ENCODE results near the gene CLDN14. TPM values are rescaled to one million over a fixed set of nuclear protein-coding genes. Genes with fewer than 3 reads are reported as not detected.

CLDN14 gene
- total RNA-seq, 1 experiment from 2014 or later = 8.9 TPM

- H4K20me1 ChIP-seq (ENCODE audit: low read length) = no peaks in the 10 kb centered on the region
- H3K36me3 ChIP-seq (ENCODE audit: low read depth, low read length) = no peaks in the 10 kb centered on the region
- no peak overlapping the region for H3K27ac ChIP-seq (ENCODE audit: low read length)
- no peaks in the 10 kb centered on the region for H3F3A ChIP-seq (ENCODE audit: low read length, unreplicated experiment)
- DNase-seq = no peak
- no peak overlapping the region for H3K4me2 ChIP-seq (ENCODE audit: low read length)
- no TSS peak for BruUV-seq (replicated peaks)
- no peaks in the 10 kb centered on the region for H3K9me3 ChIP-seq (ENCODE audit: low read length)
- no peaks in the 10 kb centered on the region for H3K9me2 ChIP-seq (replicated peaks; ENCODE audit: low read length)
- no peak for ATAC-seq
- no peaks in the 10 kb centered on the region for H3K27me3 ChIP-seq (ENCODE audit: low read length)
- H3K79me2 ChIP-seq (ENCODE audit: low read length) = no peaks in the 10 kb centered on the region
- no peaks in the 10 kb centered on the region; the same call in 1 of the 2 replicates for H3K4me1 ChIP-seq (ENCODE audit: insufficient read depth, low read length)
- CTCF ChIA-PET = no interaction called here
- POLR2A ChIA-PET (ENCODE audit: unreplicated experiment) = no interaction called here
- H3K9ac ChIP-seq (ENCODE audit: low read length) = no peak overlapping the region
- TF ChIP-seq CTCF (conservative IDR thresholded peaks at IDR 0.05; ENCODE audit: low read depth, low read length) = no peak
- TF ChIP-seq EZH2 (IDR thresholded peaks at IDR 0.05; ENCODE audit: low read length, unreplicated experiment) = no peak
- no peak for TF ChIP-seq EZH2phosphoT487 (IDR thresholded peaks at IDR 0.05; ENCODE audit: borderline replicate concordance, low read length)
- no peak overlapping the region for H3K4me3 ChIP-seq (ENCODE audit: low read length)
- intact Hi-C loops (cut with micrococcal nuclease) = no loop called here
- H2AFZ ChIP-seq (ENCODE audit: low read length) = no peak overlapping the region
Measured at GRCh38 chr21:36446301-36446700, 33.6 kb downstream of the CLDN14 start.

- no TSS peak for BruUV-seq (replicated peaks)
- DNase-seq (no peak), ATAC-seq (no peak)
- no peaks in the 10 kb centered on the region for H3K9me3 ChIP-seq (ENCODE audit: low read length)
- H3K4me2 ChIP-seq (ENCODE audit: low read length) = no peak overlapping the region
- no peaks in the 10 kb centered on the region for H3K27me3 ChIP-seq (ENCODE audit: low read length)
- no peaks in the 10 kb centered on the region for H3K36me3 ChIP-seq (ENCODE audit: low read depth, low read length)
- ChIA-PET POLR2A (ENCODE audit: unreplicated experiment) (no interaction called here), CTCF (no interaction called here)
- H3K9me2 ChIP-seq (replicated peaks; ENCODE audit: low read length) = no peaks in the 10 kb centered on the region
- no peak overlapping the region for H3K9ac ChIP-seq (ENCODE audit: low read length)
- H4K20me1 ChIP-seq (ENCODE audit: low read length) = no peaks in the 10 kb centered on the region
- H3K79me2 ChIP-seq (ENCODE audit: low read length) = peaks cover 7% of the 10 kb centered on the region
- no peak overlapping the region for H2AFZ ChIP-seq (ENCODE audit: low read length)
- intact Hi-C loops (cut with micrococcal nuclease) = no loop called here
- H3K27ac ChIP-seq (ENCODE audit: low read length) = no peak overlapping the region
- no peaks in the 10 kb centered on the region for H3F3A ChIP-seq (ENCODE audit: low read length, unreplicated experiment)
- H3K4me1 ChIP-seq (ENCODE audit: insufficient read depth, low read length) = peaks cover 15% of the 10 kb centered on the region
- TF ChIP-seq EZH2 (IDR thresholded peaks at IDR 0.05; ENCODE audit: low read length, unreplicated experiment) (no peak), CTCF (conservative IDR thresholded peaks at IDR 0.05; ENCODE audit: low read depth, low read length) (no peak), EZH2phosphoT487 (IDR thresholded peaks at IDR 0.05; ENCODE audit: borderline replicate concordance, low read length) (no peak)
- H3K4me3 ChIP-seq (ENCODE audit: low read length) = no peak overlapping the region
Measured at GRCh38 chr21:36441715-36442114, 38.2 kb downstream of the CLDN14 start.

DNA sequence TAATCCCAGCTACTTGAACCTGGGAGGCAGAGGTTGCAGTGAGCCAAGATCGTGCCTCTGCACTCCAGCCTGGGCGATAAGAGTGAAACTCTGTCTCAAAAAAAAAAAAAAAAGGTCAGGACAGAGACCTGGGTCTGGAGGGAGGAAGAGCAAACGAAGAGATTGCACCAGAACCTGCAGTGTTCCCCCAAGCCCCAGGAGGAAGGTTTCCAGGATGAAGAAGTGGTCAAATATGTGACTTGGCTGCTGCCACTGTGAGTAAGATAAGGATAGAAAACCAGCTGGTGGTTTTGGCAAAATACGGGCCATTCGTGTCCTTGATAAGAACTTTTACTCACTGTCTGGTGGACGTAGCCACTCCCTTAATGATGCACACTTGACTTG lies 42.2 kb downstream of the CLDN14 start:
- BruUV-seq (replicated peaks) = no TSS peak
- peak; percentile 74 for DNase-seq
- CTCF ChIA-PET = no interaction called here

More for the DNA sequence above, 42.2 kb downstream of the CLDN14 start:
- Histone ChIP-seq H3F3A (ENCODE audit: low read length, unreplicated experiment) (no peaks in the 10 kb centered on the region), H3K27ac (ENCODE audit: low read length) (peak overlapping the region; percentile 46), H3K4me2 (ENCODE audit: low read length) (peak overlapping the region; percentile 21), H4K20me1 (ENCODE audit: low read length) (no peaks in the 10 kb centered on the region), H3K79me2 (ENCODE audit: low read length) (peaks cover 11% of the 10 kb centered on the region), H3K27me3 (ENCODE audit: low read length) (no peaks in the 10 kb centered on the region), H3K36me3 (ENCODE audit: low read depth, low read length) (no peaks in the 10 kb centered on the region), H3K9ac (ENCODE audit: low read length) (no peak overlapping the region), H3K9me2 (replicated peaks; ENCODE audit: low read length) (no peaks in the 10 kb centered on the region), H3K4me3 (ENCODE audit: low read length) (no peak overlapping the region), H2AFZ (ENCODE audit: low read length) (no peak overlapping the region), H3K4me1 (ENCODE audit: insufficient read depth, low read length) (peaks cover 19% of the 10 kb centered on the region), H3K9me3 (ENCODE audit: low read length) (no peaks in the 10 kb centered on the region)
- peak; percentile 65 for ATAC-seq
- intact Hi-C loops (cut with micrococcal nuclease) = no loop called here
- POLR2A ChIA-PET (ENCODE audit: unreplicated experiment) = no interaction called here
- TF ChIP-seq EZH2phosphoT487 (IDR thresholded peaks at IDR 0.05; ENCODE audit: borderline replicate concordance, low read length) (no peak), CTCF (conservative IDR thresholded peaks at IDR 0.05; ENCODE audit: low read depth, low read length) (no peak), EZH2 (IDR thresholded peaks at IDR 0.05; ENCODE audit: low read length, unreplicated experiment) (no peak)
